HG03039 (cell line): ENCODE measurements around the gene TPRA1.
A peak's percentile ranks its signal among the peaks of the same experiment; 100 is the strongest.

ENCODE experiments used
- ATAC-seq: cut with Tn5 transposase; IDR thresholded peaks from one replicate; pipeline ENCODE4 v1.9.1; 2021; ENCODE audit warnings: mild to moderate bottlenecking, moderate library complexity; ENCODE audit not compliant: unreplicated experiment

TPRA1 gene

GRCh38 chr3:127566833-127567232 lies 23.7 kb downstream of the TPRA1 start:
- ATAC-seq: no peak

- ATAC-seq: no peak
Measured at GRCh38 chr3:127565711-127566110, 24.8 kb downstream of the TPRA1 start.

- ATAC-seq: no peak
Measured at GRCh38 chr3:127560051-127560787, 30.3 kb downstream of the TPRA1 start.

- ATAC-seq: no peak
Measured at GRCh38 chr3:127556565-127556964, 34.0 kb downstream of the TPRA1 start.

DNA sequence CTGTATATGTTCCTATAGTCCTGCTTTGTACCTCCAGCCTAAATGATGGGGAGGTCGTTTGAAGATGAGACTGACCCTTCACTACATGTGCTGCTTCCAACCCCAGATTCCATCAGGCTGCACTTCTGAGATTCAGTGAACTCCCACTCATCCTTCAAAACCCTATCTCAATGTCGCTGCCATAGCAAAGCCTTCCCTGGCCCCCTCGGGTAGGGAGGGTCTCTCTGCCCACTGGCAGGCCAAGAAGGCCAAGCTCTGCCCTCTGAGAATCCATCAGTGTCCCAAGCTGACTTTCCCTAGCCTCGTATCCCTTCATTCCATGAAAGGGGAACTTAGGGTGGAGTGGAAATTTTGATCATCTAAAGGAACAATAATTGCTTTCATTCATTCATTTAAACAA lies 35.4 kb downstream of the TPRA1 start:
- ATAC-seq: no peak

DNA sequence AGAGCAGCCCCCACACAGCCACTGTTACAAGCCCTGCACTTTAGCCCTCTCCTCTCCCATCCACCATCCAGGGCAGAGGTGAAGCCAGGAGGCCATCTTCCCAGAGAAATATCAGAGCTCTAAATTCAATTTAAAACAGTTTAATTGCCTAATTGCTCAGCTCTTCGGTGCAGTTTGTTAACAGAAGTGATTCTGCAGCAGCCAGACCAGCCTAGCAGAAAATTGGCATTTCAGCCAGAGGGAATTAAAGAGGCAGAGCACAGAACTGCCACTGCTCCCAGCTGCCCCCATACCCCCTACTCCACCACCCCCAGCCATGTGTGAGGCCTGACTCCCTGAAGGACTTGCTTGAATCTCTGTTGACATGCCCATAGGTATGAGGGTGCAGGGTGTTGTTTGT lies 38.5 kb downstream of the TPRA1 start:
- no peak for ATAC-seq

- no peak for ATAC-seq
Measured at GRCh38 chr3:127551178-127551577, 39.4 kb downstream of the TPRA1 start.

DNA sequence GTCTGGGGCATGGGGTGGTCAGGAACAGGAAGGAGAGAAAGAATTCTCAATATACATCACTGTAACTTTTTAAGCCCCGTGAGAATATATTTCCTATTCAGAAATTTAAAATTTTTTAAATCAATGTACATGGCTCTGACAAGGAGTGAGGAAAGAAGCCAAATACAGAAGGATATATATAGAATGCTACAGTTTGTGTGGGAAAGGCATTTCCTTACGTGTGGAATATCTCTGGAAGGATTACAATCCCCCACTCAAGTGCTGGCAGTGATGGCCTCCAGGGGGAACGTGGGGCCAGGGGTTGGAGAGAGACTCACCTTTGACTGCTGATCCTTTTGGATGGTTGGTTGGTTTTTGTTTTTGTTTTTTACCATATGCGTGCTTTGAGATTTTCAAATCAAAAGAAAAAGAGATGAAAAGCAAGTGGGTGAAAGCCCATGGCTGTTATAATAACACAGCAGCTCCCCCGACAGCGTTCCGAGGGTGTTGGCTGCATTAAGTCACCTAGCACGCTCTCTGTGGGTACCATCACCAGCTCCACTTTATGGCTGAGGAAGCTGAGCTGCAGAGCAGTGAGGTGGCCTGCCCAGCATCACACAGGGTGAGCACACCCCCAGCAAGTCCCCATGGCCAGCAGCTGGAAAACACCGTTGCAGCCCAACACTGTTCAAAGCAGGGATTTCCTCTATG lies 39.9 kb downstream of the TPRA1 start:
- no peak for ATAC-seq

- ATAC-seq: no peak
Measured at GRCh38 chr3:127549826-127550467, 40.6 kb downstream of the TPRA1 start.

DNA sequence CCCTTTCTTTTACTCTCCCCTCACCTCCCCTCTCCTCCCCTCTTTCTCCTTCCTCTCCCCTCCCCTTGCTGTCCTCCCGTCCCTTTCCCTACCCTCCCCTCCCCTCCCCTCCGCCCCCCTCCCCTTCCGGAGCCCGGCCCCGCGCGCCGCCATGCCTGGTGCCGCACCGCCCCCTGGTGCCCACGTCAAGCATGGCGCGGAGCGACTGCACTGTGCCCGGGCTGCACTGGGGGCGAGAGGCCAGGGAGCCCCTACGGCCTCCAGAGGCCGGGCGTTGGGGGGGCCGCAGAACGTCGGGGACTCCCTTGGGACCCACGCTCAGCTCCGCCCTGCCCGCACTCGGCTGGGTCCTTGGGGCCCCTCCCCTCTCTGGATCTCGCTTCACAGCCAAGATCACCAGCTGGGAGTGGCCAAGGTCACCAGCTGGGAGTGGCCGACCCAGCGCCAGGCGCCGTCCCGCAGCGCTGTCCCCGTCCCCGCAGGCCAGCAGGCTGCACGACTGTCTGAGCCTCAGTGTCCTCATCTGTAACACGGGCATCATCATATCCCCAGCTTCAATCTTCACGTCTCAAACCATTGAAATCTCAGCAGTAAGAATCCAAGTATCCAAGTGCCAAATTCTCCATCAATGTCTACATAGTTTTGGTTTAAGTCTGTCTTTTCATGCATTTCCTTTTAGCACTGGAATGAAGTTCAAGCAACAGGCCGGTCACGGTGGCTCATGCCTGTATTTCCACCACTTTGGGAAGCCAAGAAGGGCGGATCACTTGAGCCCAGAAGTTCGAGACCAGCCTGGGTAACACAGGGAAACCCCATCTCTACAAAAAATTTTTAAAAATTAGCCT lies 42.5 kb downstream of the TPRA1 start:
- ATAC-seq: peak; percentile 62

DNA sequence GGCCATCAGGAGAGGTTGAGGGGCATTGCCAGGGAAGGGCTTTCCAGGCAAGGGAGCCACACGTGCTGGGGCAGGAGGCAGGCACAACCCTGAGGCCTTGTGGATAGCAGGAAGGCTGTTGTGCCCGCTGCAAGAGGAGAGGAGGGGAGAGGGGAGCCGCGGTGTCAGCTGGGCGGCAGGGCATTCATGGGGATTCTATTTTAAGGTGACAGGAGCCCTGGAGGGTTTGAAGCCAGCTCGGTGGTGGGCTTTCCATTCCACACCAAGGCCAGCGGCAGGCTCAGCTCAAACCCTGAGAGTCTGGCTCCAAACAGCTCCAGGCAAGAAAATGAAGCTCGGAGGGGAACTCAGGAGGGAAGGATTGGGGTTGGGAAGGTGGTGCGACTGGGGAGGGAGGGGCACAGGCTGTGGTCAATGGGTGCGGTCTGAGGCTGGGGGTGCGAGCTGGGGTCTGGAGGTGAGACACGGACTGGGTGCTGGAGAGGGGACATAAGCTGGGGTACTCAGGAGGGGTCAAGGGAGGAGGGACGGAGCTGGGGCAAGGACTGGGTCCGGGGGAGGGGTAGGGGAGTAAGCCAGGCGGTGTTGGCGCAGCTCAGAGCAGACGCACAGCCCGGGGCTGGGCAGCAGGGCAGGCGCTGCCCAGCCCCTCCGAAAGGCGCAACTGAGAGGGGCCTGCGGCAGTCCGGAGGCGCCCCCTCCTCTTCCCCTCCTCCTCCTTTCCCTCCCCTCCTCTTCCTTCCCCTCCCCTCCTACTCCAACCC lies 43.4 kb downstream of the TPRA1 start:
- no peak for ATAC-seq

- ATAC-seq: no peak
Measured at GRCh38 chr3:127546554-127546953, 44.0 kb downstream of the TPRA1 start.

GRCh38 chr3:127545711-127546457 lies 44.6 kb downstream of the TPRA1 start:
- ATAC-seq: no peak

DNA sequence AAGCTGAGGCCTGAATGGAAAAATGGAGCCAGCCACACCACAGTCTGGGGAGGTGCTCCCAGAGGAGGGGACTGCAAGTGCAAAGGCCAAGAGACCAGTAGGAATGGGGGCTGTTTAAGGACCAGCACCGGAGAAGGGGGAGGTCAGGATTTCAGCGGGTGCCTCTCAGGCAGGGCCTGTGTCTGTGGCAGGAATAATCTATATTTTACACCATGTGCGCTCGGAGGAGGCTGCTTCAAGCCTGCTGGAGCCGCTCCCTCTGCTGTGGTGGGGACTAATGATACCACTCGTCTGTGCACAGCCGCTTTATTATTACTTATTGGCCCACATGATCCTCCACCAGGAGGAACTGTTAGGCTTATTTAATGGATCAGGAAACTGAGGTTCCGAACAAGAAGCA lies 45.3 kb downstream of the TPRA1 start:
- ATAC-seq: no peak

- ATAC-seq: no peak
Measured at GRCh38 chr3:127544803-127545201, 45.7 kb downstream of the TPRA1 start.

- peak; percentile 50 for ATAC-seq
Measured at GRCh38 chr3:127544192-127544802, 46.2 kb downstream of the TPRA1 start.

- ATAC-seq: no peak
Measured at GRCh38 chr3:127543441-127543840, 47.1 kb downstream of the TPRA1 start.

DNA sequence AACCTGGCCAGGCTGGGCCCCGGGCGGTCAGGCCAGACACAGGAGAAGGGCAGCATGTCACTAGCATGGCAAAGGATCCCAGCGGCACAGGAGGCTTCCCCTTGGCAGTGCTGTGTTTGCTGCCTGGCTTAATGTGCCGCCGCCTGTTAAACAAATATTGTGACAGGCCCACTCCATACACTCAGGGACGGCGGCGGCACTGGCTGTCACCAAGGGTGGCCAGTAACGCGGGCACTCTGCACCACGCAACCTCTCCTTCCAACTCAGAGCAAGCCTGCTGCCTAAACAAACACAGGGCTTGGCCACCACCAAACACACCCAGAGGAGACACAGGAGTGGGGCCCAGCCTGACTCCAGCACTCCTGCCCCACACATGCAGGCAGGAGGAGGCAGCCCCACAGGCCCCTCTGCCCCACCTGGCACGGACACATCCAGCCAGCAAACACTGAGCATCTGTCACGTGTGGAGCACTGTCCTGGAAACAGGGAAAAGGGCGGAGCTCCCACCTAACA lies 48.0 kb downstream of the TPRA1 start:
- ATAC-seq: no peak

DNA sequence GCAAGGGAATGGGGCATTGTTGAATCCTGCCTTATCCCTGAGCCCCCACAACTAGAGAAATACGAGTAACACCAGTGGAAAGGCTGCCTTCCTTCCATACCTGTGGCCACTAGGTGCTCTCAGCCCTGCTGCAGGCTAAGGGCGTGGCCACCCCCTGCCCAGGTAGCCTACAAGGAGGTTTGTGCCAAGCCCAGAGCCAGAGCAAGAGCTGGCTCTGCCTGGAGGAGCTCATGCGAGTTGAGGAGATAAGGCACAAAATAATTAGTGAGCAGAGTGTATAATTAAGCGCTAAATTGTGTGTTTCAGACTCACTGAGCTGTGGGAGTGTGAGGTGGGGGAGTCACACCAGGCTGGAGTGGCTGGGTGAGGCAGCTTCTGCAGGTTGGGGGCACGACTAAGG lies 49.2 kb downstream of the TPRA1 start:
- ATAC-seq: no peak
